Keratinocyte (primary cell): Measurements from ENCODE around the gene GCFC2. TPM values are rescaled to one million over a fixed set of nuclear protein-coding genes. Genes with fewer than 3 reads are reported as not detected.
A peak's percentile ranks its signal among the peaks of the same experiment; 100 is the strongest.

ENCODE experiments used
- DNase-seq: peaks from one replicate; pipeline ENCODE4 v3.0.0-alpha.2; 2011; ENCODE audit warnings: low read depth, missing footprints, low spot score
- FAIRE-seq: peaks from 2 replicates; lab custom pipeline; 2011; peaks lifted over from hg19 to GRCh38; lab: Jason Lieb, UNC
- H2AFZ ChIP-seq: 2 replicates; pipeline ENCODE4 v1.6.0; 2012; ENCODE audit warnings: low read length, control low read depth, inconsistent platforms; ENCODE audit not compliant: control insufficient read depth
- H3K27ac ChIP-seq: 2 replicates; pipeline ENCODE4 v1.5.1; 2011; ENCODE audit warnings: low read length; ENCODE audit not compliant: control insufficient read depth, insufficient read depth
- H3K27me3 ChIP-seq: 3 replicates; pipeline ENCODE4 v1.6.0; 2011; ENCODE audit warnings: low read length; ENCODE audit not compliant: control insufficient read depth, insufficient read depth; ENCODE audit errors: extremely low read depth
- H3K36me3 ChIP-seq, 2 experiments: 2 replicates in 1 of 2; 3 replicates in 1 of 2; pipeline ENCODE4 v1.5.1; 2011; ENCODE audit warnings: low read length in 2 of 2, mild to moderate bottlenecking in 1 of 2; ENCODE audit not compliant: control insufficient read depth in 2 of 2, insufficient read depth in 2 of 2; ENCODE audit errors: extremely low read depth in 1 of 2
- H3K4me1 ChIP-seq: 3 replicates; pipeline ENCODE4 v1.5.1; 2011; ENCODE audit warnings: low read length; ENCODE audit not compliant: control insufficient read depth, insufficient read depth; ENCODE audit errors: extremely low read depth
- H3K4me2 ChIP-seq: 3 replicates; pipeline ENCODE4 v1.6.0; 2011; ENCODE audit warnings: low read depth, low read length; ENCODE audit not compliant: control insufficient read depth, insufficient read depth; ENCODE audit errors: extremely low read depth
- H3K4me3 ChIP-seq, 3 experiments: fragments of 200-600 bp in 1 of 3; sonication (generic) in 1 of 3; 2 replicates in 2 of 3; 3 replicates in 1 of 3; pipeline ENCODE4 v1.5.1; 2011 to 2016; ENCODE audit warnings: low read length in 3 of 3, mild to moderate bottlenecking in 3 of 3, control low read depth in 2 of 3, inconsistent platforms in 1 of 3, low read depth in 1 of 3, mixed read lengths in 1 of 3, mixed run types in 1 of 3, moderate library complexity in 1 of 3; ENCODE audit not compliant: control insufficient read depth in 2 of 3, insufficient read depth in 2 of 3; ENCODE audit errors: extremely low read depth in 1 of 3
- H3K79me2 ChIP-seq: 2 replicates; pipeline ENCODE4 v1.6.0; 2012; ENCODE audit warnings: low read length; ENCODE audit not compliant: control insufficient read depth, insufficient read depth
- H3K9ac ChIP-seq: 3 replicates; pipeline ENCODE4 v1.6.0; 2011; ENCODE audit warnings: low read length; ENCODE audit not compliant: control insufficient read depth, insufficient read depth; ENCODE audit errors: extremely low read depth
- H3K9me1 ChIP-seq: 3 replicates; pipeline ENCODE4 v1.6.0; 2011; ENCODE audit warnings: low read length; ENCODE audit not compliant: control insufficient read depth, insufficient read depth; ENCODE audit errors: extremely low read depth
- H3K9me3 ChIP-seq: 2 replicates; pipeline ENCODE4 v1.5.1; 2012; ENCODE audit warnings: low read depth, low read length; ENCODE audit not compliant: control insufficient read depth
- H4K20me1 ChIP-seq: 3 replicates; pipeline ENCODE4 v1.6.0; 2011; ENCODE audit warnings: low read length; ENCODE audit not compliant: control insufficient read depth, insufficient read depth; ENCODE audit errors: extremely low read depth
- EZH2 ChIP-seq: IDR thresholded peaks from one replicate; pipeline ENCODE4 v1.6.1; 2012; ENCODE audit warnings: inconsistent platforms, mild to moderate bottlenecking, low read length, moderate library complexity
- dilution Hi-C: fragments of 300-500 bp; cut with MboI; formaldehyde crosslinking; loops from one replicate; pipeline ENCODE4 v1.7.0; 2020; ENCODE audit warnings: low sequenced_read_pairs; ENCODE audit not compliant: extremely low pct_ligation_motif_present
- polyA minus RNA-seq, 3 experiments: library from RNA; depleted of rRNA, polyadenylated mRNA; stranded (reverse); fragments of >200 nt; gene quantifications; 1 replicate in 1 of 3; 2 replicates in 1 of 3; 3 replicates in 1 of 3; pipeline ENCODE4 v1.2.3, GENCODE V29; 2011
- polyA plus RNA-seq, 5 experiments: library from polyadenylated mRNA; depleted of rRNA in 3 of 5; stranded (reverse) in 3 of 5; stranded (forward) in 1 of 5; unstranded in 1 of 5; fragments of >200 nt; gene quantifications; 1 replicate in 1 of 5; 2 replicates in 3 of 5; 3 replicates in 1 of 5; pipeline versions ENCODE4 v1.2.1 to v1.2.3, GENCODE V29; 2011 to 2012; ENCODE audit warnings: missing spikeins in 2 of 5, low read depth in 1 of 5, low replicate concordance in 1 of 5
- TF ChIP-seq, protein P1 (sequence below), 3 experiments: IDR thresholded peaks in 1 of 3; conservative IDR thresholded peaks in 1 of 3; optimal IDR thresholded peaks in 1 of 3; 2 replicates in 2 of 3; 3 replicates in 1 of 3; pipeline versions ENCODE3 to v1.5.1; 2011; ENCODE audit warnings: low read length in 3 of 3, mild to moderate bottlenecking in 3 of 3, moderate library complexity in 2 of 3, control low read depth in 1 of 3, inconsistent platforms in 1 of 3; ENCODE audit not compliant: insufficient read depth in 2 of 3; ENCODE audit errors: extremely low read depth in 1 of 3

Gene GCFC2
- polyA plus RNA-seq (9.0 to 17.0 TPM (median 9.1 TPM) in 3 replicates), polyA minus RNA-seq (0.85 to 7.2 TPM (median 1.6 TPM) in 3 replicates)
- 16.7 TPM for polyA plus RNA-seq (2011; ENCODE audit: low read depth)
- polyA plus RNA-seq (2011; cell fraction: cytosol; rRNA removed), result 6.4 and 16.7 TPM in 2 replicates
- polyA plus RNA-seq (2011; cell fraction: nucleus; rRNA removed), result 6.0 and 9.9 TPM in 2 replicates
- polyA plus RNA-seq (2012; ENCODE audit: low replicate concordance), result 8.8 and 9.9 TPM in 2 replicates
- 6.1 TPM for polyA minus RNA-seq (2011; cell fraction: cytosol; rRNA and poly(A)+ RNA removed)
- 5.7 and 6.7 TPM in 2 replicates for polyA minus RNA-seq (2011; cell fraction: nucleus; rRNA and poly(A)+ RNA removed)

DNA sequence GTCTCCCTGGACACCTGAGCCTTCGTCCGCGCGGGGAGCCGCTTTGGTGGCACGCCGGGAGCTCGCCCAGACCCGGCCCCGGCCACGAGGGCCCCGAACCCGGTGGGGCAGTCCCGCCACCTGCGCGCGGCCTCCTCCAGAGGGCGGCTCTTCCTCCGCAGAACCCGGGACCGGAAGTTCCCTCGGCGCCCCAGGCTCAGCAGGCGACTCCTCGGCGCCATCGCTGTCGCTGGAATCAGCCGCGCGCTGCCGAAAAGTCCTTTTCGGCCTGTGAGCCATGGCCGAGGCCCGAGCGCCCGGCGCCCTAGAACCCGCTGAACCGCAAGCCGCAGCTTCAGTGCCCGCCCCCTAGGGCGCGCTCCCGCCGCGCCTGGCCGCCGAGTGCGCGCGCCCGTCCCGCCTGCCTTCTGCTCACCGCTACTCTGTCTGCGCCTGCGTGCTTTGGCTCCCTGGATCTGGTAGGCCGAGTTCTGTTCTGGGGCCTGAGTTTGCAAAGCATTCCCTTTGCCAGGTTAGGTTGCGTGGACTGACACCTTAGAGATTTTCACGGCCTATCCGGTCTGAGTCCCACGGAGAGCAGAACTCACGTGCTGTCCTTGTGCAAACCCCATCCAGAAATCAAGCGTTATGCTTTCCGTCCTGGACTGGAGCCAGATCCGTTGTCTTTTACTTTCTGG is at the start of gene GCFC2:
GCFC2 (minus strand) TSS at position 339 of the 677 bp plus-strand sequence; CDS start at position 279, 60 bp downstream.
- H3K4me1 ChIP-seq, result peaks cover 12% of the 10 kb centered on the region
- no peaks in the 10 kb centered on the region for H3K9me3 ChIP-seq
- no peaks in the 10 kb centered on the region for H3K36me3 ChIP-seq
- peak within 1 kb of the TSS; percentile 83 for H3K27ac ChIP-seq
- no peaks in the 10 kb centered on the region for H3K27me3 ChIP-seq
- peak within 1 kb of the TSS; percentile 55 to 90 (median 77) for H3K4me3 ChIP-seq
- H3K4me2 ChIP-seq, result peak within 1 kb of the TSS; percentile 94
- H3K79me2 ChIP-seq, result peaks cover 9% of the 10 kb centered on the region
- DNase-seq (peak; percentile 33), FAIRE-seq (peak; percentile 63)
- H4K20me1 ChIP-seq, result no peaks in the 10 kb centered on the region
- H3K9ac ChIP-seq, result peak within 1 kb of the TSS; percentile 88
- H3K9me1 ChIP-seq, result no peaks in the 10 kb centered on the region
- H2AFZ ChIP-seq, result peak within 1 kb of the TSS; percentile 68
- TF ChIP-seq, protein P1, sequence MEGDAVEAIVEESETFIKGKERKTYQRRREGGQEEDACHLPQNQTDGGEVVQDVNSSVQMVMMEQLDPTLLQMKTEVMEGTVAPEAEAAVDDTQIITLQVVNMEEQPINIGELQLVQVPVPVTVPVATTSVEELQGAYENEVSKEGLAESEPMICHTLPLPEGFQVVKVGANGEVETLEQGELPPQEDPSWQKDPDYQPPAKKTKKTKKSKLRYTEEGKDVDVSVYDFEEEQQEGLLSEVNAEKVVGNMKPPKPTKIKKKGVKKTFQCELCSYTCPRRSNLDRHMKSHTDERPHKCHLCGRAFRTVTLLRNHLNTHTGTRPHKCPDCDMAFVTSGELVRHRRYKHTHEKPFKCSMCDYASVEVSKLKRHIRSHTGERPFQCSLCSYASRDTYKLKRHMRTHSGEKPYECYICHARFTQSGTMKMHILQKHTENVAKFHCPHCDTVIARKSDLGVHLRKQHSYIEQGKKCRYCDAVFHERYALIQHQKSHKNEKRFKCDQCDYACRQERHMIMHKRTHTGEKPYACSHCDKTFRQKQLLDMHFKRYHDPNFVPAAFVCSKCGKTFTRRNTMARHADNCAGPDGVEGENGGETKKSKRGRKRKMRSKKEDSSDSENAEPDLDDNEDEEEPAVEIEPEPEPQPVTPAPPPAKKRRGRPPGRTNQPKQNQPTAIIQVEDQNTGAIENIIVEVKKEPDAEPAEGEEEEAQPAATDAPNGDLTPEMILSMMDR (optimal IDR thresholded peaks at IDR 0.05 in 1 of 3, IDR thresholded peaks at IDR 0.05 in 1 of 3, conservative IDR thresholded peaks at IDR 0.05 in 1 of 3; ENCODE audit: extremely low read depth in 1 of 3, insufficient read depth in 2 of 3, low read length in 3 of 3), result peak in 2 of 3 experiments; percentile 46 to 53
- no peak for TF ChIP-seq EZH2
- dilution Hi-C loops, result no loop called here

DNA sequence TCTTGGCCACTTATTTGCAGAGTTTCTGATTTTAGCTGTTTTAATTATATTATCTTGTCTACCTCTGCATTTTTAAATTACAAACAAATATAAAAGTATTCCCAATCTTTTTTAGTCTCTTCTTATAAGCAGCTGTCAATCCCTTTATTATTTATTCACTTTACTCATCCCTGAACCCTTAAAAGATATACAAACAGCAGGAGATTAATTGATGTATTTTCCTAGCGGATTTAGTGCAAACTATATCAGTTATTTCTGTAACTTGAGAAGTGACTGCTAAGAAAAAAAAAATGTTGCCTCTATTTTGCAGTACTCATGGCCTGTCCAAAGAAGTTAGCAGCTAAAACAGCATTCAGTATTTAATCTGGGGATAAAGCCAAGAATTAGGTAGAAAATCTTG is 42.1 kb upstream of the GCFC2 start:
- H3K36me3 ChIP-seq, result no peaks in the 10 kb centered on the region
- H3K27me3 ChIP-seq, result no peaks in the 10 kb centered on the region
- H3K27ac ChIP-seq, result no peak overlapping the region
- no peak overlapping the region for H2AFZ ChIP-seq
- H4K20me1 ChIP-seq, result no peaks in the 10 kb centered on the region
- no peak overlapping the region for H3K9ac ChIP-seq
- H3K4me3 ChIP-seq, result no peak overlapping the region
- no peak for DNase-seq
- no peak overlapping the region for H3K4me2 ChIP-seq
- no peak for FAIRE-seq
- no peaks in the 10 kb centered on the region for H3K9me3 ChIP-seq
- no peaks in the 10 kb centered on the region for H3K9me1 ChIP-seq
- no peaks in the 10 kb centered on the region for H3K79me2 ChIP-seq
- TF ChIP-seq, protein P1 (optimal IDR thresholded peaks at IDR 0.05 in 1 of 3, IDR thresholded peaks at IDR 0.05 in 1 of 3, conservative IDR thresholded peaks at IDR 0.05 in 1 of 3; ENCODE audit: extremely low read depth in 1 of 3, insufficient read depth in 2 of 3, low read length in 3 of 3), result no peak
- TF ChIP-seq EZH2, result no peak
- H3K4me1 ChIP-seq, result no peaks in the 10 kb centered on the region
- dilution Hi-C loops, result no loop called here
